Right forelimb (tissue), 1 donor: ENCODE data around the gene TTLL11.
"Not testable (repeated sequence)": the region's sequence is repeated elsewhere in the genome, so short reads cannot be mapped to it uniquely, and the experiment has no call there.

Experiments
- DNase-seq: peaks from one replicate; pipeline ENCODE4 v3.0.0-alpha.2; 2018

TTLL11 gene

GRCh38 chr9:122078557-122078956, 14.6 kb downstream of the TTLL11 start:
- DNase-seq = no peak

GRCh38 chr9:122076773-122077172, 16.3 kb downstream of the TTLL11 start:
- DNase-seq = no peak

DNA sequence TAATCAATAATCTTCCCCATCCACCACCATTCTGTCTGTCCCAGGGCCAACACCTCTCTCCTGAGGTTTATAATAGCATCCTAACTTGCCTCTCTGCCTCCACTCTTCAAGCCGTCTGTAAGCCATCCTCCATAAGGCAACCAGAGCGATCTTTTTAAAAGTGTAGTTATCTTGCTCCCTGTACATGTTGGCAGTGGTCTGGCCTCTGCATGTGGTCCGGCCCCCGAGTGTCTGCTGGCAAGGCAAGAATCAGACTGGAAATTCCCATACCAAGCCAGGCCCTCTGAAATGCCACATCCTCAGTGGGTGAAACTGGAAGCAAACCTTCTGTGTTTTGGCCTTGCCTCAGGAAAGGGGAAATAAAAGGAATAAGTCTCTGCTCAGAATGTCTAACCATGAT, 17.0 kb downstream of the TTLL11 start:
- no peak for DNase-seq

- no peak for DNase-seq
Observed at GRCh38 chr9:122075135-122076030, 17.7 kb downstream of the TTLL11 start.

DNA sequence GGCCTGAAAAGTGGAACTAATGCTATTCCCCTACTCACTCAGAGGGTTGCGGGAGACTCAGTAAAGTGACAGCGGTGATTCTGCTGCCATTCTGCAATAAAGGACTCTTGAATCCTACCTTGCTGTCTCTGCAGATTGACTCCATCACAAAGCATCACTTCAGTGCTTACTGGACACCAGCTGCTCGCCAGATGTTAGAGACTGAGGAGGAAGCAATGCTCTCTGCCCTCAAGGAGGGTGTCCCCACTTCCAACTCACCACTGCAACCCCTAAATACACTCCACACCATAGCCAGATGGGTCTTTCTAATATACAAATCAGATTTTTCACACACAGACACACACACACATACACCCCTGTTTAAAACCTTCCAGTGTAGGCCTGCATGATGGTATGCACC, 21.4 kb downstream of the TTLL11 start:
- DNase-seq = no peak

GRCh38 chr9:122070728-122071515, 22.2 kb downstream of the TTLL11 start:
- no peak for DNase-seq

- not testable (repeated sequence) for DNase-seq
Observed at GRCh38 chr9:122066680-122067079, 26.4 kb downstream of the TTLL11 start.

DNA sequence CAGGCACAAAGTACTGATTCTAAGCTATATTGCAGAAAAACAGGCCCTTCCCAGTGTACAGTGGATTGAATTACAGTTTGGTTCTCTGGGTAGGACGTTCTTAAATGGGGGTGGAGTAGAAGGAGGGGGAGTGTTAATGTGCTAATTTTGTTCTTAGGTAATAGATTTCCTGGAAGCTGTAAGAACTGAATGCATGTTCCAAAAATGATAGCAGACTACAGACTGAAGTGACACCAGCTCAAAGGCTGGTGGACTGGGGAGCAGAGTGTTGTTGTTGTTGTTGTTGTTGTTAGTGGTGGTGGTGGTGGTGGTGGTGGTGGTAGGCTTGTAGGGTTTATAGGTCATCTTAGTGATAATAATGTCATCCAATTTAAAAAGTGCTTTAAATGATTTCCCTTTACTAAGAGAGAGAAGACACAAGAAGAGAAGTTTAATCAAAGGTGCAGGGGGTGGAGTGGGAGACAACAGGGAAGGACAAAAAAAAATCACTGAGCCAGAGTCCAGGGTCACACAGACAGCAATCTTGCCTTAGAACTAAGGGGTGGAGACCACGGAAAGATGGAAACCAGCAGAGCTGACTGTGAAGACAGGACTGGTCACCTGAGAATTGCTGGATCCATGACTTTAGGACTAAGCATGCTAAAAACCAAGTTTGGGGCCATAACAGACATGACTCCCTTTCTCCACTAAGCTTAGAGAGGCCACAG, 27.0 kb downstream of the TTLL11 start:
- DNase-seq = no peak

- DNase-seq = no peak
Observed at GRCh38 chr9:122060481-122060880, 32.6 kb downstream of the TTLL11 start.

- DNase-seq = no peak
Observed at GRCh38 chr9:122059955-122060324, 33.2 kb downstream of the TTLL11 start.

- no peak for DNase-seq
Observed at GRCh38 chr9:122059214-122059954, 33.7 kb downstream of the TTLL11 start.

DNA sequence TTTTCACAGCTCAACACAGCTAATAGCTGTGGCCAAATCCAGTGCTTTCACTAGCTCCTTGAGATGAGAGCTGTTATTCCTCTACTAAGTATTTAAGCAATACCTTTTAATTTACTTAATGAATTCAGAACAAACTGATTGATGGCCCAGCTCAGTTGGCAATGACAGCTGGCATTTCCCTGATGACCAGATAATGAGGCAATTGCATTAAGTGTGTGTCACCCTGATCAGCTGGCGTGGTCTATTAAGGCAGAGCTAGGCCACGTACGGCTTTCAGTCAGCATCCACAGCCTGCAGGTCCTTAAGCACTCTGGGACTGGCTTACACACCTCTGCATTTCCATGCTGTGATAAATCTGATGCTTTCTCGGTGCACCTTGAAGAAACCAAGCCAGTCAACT, 34.4 kb downstream of the TTLL11 start:
- no peak for DNase-seq

- no peak for DNase-seq
Observed at GRCh38 chr9:122058051-122058450, 35.1 kb downstream of the TTLL11 start.

DNA sequence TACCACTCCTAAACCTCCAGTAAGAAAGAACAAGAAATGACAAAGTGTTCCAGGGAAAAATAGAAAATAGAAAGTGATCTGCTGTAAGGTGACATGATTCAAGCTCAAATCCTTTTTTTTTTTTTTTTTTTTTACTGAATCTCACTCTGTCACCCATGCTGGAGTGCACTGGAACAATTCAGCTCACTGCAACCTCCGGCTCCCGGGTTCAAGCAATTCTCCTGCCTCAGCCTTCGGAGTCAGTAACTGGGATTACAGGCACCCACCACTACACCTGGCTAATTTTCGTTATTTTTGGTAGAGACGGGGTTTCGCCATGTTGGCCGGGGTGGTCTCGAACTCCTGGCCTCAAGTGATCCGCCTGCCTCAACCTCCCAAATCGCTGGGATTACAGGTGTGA, 35.9 kb downstream of the TTLL11 start:
- no peak for DNase-seq

DNA sequence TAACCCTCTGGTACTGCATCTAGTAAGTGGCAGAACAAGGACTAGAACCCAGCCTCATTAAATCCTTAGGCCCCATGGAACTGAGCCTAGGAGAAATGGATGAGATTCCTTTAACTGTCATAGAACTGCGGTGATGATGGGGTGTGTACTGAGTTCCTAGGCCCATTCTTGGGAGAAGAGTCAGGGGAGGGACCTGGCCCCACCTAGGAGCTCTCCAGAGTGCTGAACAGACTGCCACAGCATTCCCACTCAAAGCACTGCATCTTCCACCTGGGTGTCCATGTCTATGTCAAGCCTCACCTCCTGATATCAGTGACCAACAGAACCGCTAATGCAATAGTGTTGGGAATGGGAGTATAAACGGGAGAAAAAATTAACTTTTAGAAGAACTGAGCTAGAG, 36.6 kb downstream of the TTLL11 start:
- no peak for DNase-seq

DNA sequence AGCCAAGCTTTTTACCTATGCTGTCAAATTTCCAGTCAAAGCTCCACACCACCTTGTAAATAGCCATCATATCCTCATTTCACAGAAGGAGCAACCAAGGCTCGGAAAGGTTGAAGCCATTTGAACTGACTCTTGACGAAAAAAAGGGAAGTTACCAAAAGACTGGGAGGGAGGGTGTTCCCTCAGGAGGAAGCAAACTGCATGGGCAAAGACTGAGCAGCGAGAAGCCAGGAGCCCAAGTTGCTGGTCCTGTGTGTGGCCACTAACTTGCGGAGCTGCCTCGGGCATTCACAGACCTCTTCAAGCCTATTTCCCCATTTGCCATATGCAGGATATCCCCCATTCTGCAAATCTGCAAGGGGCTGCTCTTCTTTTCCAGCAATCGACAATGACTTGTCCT, 37.4 kb downstream of the TTLL11 start:
- DNase-seq = no peak

GRCh38 chr9:122053567-122054350, 39.3 kb downstream of the TTLL11 start:
- no peak for DNase-seq

GRCh38 chr9:122053064-122053463, 40.0 kb downstream of the TTLL11 start:
- DNase-seq = no peak

DNA sequence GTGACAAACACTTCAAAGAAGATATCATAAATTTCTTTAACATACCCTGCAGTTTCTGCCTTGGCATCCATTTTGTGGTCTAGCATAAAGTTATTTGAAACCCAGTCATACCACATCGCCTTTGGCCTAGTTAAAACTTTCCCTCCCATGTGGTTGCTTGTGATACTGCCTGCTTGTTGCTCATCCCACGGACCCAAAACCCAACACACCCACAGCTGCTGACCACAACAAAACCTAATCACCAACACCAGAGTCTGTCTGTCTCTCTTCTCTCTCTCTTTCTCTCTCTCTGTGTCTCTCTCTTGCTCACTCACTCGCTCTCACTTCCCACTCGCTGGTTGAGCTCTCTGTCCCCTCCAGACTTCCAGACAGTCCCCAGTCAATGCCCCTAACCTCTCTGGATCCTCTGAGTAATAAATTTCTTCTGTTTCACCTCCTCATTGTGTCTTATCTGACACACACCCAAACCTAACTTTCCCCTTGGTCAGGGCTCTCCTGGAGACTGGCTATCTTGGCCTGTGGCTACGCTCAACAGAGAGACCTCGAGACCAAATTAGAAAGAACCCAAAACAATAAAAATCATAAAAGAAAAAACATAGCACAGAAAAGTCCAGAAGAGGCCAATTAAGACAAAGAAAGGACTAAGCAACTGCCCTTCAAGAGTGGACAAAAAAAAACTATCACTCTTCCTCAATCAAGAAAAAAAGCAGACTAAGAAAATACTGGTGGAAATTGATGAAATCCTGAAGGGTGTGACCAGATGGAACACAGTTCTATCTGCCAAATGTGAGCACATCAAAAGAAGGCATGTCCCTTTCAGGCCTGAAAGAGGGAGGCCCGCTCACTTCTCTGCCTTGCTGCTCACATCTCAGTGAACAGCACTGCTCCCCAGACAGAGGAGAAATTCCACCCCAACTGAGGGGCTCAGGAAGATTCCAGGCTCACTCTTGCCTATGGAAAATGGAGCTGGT, 41.5 kb downstream of the TTLL11 start:
- DNase-seq = no peak

DNA sequence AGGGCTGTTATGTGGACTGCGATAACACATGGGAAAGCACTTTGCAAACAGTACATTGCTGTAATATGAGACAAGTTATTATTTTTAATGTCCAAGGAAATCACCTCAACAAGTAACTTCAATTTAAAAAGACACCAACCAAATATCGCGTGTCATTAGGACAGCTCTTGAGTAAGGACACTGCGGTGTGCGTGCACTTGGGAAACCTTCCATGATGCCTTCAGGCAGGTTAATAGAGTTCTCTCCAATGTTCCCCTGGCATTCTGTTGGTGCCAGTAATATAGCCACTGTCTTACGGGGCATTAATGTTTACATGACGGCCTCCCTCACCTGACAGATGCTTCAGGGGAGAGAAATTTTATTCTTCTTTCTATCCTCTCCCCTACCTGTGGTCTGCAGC, 42.9 kb downstream of the TTLL11 start:
- no peak for DNase-seq

DNA sequence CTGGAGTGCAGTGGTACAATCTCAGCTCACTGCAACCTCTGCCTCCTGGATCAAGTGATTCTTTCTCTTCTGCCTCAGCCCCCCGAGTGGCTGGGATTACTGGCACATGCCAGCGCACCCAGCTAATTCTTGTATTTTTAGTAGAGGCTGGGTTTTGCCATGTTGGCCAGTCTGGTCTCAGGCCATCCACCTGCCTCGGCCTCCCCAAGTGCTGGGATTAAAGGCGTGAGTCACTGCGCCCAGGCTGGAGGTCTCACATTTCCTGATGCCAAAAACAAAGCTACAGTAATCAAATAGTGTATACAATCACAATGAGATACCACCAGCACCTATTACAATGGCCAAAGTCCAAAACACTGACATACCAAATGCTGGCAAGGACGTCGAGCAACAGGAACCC, 51.1 kb downstream of the TTLL11 start:
- DNase-seq = no peak
